Activated CD4-positive, alpha-beta T cell treated with anti-CD3 and anti-CD28 coated beads, Interleukin-10, Interleukin-2, amounts not matched to agents 100 ng/mL and 50 ng/mL, durations not matched to agents 16 hours and 8 hours (primary cell): ENCODE data around the gene ZDHHC14.
"Not testable (repeated sequence)": the region's sequence is repeated elsewhere in the genome, so short reads cannot be mapped to it uniquely, and the experiment has no call there.

ENCODE experiments used
- DNase-seq: peaks from one replicate; pipeline ENCODE4 v3.0.0-alpha.2; 2020

ZDHHC14 gene

GRCh38 chr6:157408427-157408826 lies 27.4 kb downstream of the ZDHHC14 start:
- not testable (repeated sequence) for DNase-seq

- DNase-seq: no peak
Measured at GRCh38 chr6:157410045-157410444, 29.1 kb downstream of the ZDHHC14 start.

GRCh38 chr6:157411368-157411767 lies 30.4 kb downstream of the ZDHHC14 start:
- DNase-seq: no peak

GRCh38 chr6:157412791-157413190 lies 31.8 kb downstream of the ZDHHC14 start:
- no peak for DNase-seq

- peak; percentile 4 for DNase-seq
Measured at GRCh38 chr6:157420497-157420896, 39.5 kb downstream of the ZDHHC14 start.

GRCh38 chr6:157424491-157425020 lies 43.6 kb downstream of the ZDHHC14 start:
- DNase-seq: no peak

- peak; percentile 22 for DNase-seq
Measured at GRCh38 chr6:157427969-157428368, 47.0 kb downstream of the ZDHHC14 start.

- DNase-seq: peak; percentile 77
Measured at GRCh38 chr6:157428427-157429202, 47.6 kb downstream of the ZDHHC14 start.

GRCh38 chr6:157429248-157429647 lies 48.3 kb downstream of the ZDHHC14 start:
- DNase-seq: peak; percentile 6

GRCh38 chr6:157430834-157431233 lies 49.8 kb downstream of the ZDHHC14 start:
- DNase-seq: peak; percentile 50

GRCh38 chr6:157432231-157432891 lies 51.4 kb downstream of the ZDHHC14 start:
- DNase-seq: no peak

- DNase-seq: no peak
Measured at GRCh38 chr6:157432892-157433265, 51.9 kb downstream of the ZDHHC14 start.

GRCh38 chr6:157433678-157434081 lies 52.7 kb downstream of the ZDHHC14 start:
- DNase-seq: no peak

GRCh38 chr6:157434349-157435033 lies 53.5 kb downstream of the ZDHHC14 start:
- no peak for DNase-seq

- no peak for DNase-seq
Measured at GRCh38 chr6:157436219-157436943, 55.4 kb downstream of the ZDHHC14 start.

GRCh38 chr6:157436944-157437336 lies 56.0 kb downstream of the ZDHHC14 start:
- DNase-seq: no peak

- no peak for DNase-seq
Measured at GRCh38 chr6:157438611-157439111, 57.7 kb downstream of the ZDHHC14 start.

- DNase-seq: no peak
Measured at GRCh38 chr6:157440171-157440570, 59.2 kb downstream of the ZDHHC14 start.

- no peak for DNase-seq
Measured at GRCh38 chr6:157442291-157442690, 61.3 kb downstream of the ZDHHC14 start.

GRCh38 chr6:157443066-157443800 lies 62.2 kb downstream of the ZDHHC14 start:
- DNase-seq: peak; percentile 80

- no peak for DNase-seq
Measured at GRCh38 chr6:157445277-157446009, 64.5 kb downstream of the ZDHHC14 start.
